Vagina (tissue), 2 donors: ENCODE data around the gene TXNRD3.

Experiments used
- CTCF ChIP-seq, 3 experiments: fragments of 450-650 bp in 2 of 3; fragments of 200-600 bp in 1 of 3; sonication (generic) in 1 of 3; IDR thresholded peaks; one replicate each; pipeline ENCODE4 v1.5.1; 2017 to 2019; ENCODE audit warnings: antibody characterized with exemption in 3 of 3, mild to moderate bottlenecking in 2 of 3, moderate library complexity in 2 of 3
- POLR2A ChIP-seq, 2 donors: fragments of 450-650 bp; IDR thresholded peaks; one replicate each; pipeline ENCODE4 v1.6.1; 2017; ENCODE audit warnings: antibody characterized with exemption in 2 of 2, mild to moderate bottlenecking in 2 of 2, moderate library complexity in 2 of 2

GRCh38 chr3:126570103-126570541, 84.8 kb downstream of the TXNRD3 start:
- TF ChIP-seq POLR2A (IDR thresholded peaks at IDR 0.05) (no peak), CTCF (IDR thresholded peaks at IDR 0.05) (no peak)
